HG02678 (cell line): ENCODE measurements around the gene KCNT1.
"Not testable (repeated sequence)": the region's sequence is repeated elsewhere in the genome, so short reads cannot be mapped to it uniquely, and the experiment has no call there.

ENCODE experiments used
- ATAC-seq: cut with Tn5 transposase; IDR thresholded peaks from one replicate; pipeline ENCODE4 v1.9.1; 2021; ENCODE audit warnings: mild to moderate bottlenecking, moderate library complexity; ENCODE audit not compliant: unreplicated experiment

Gene KCNT1

GRCh38 chr9:135672786-135673185 is 29.2 kb upstream of the KCNT1 start:
- ATAC-seq = not testable (repeated sequence)

GRCh38 chr9:135673941-135674340 is 28.0 kb upstream of the KCNT1 start:
- ATAC-seq = no peak

- no peak for ATAC-seq
These were observed 27.0 kb upstream of the KCNT1 start for GRCh38 chr9:135674977-135675376.

GRCh38 chr9:135676891-135677290 is 25.1 kb upstream of the KCNT1 start:
- no peak for ATAC-seq

- no peak for ATAC-seq
These were observed 24.3 kb upstream of the KCNT1 start for GRCh38 chr9:135677641-135678168.

- ATAC-seq = no peak
These were observed 23.6 kb upstream of the KCNT1 start for GRCh38 chr9:135678236-135679017.

- ATAC-seq = no peak
These were observed 21.9 kb upstream of the KCNT1 start for GRCh38 chr9:135680056-135680455.

- no peak for ATAC-seq
These were observed 20.8 kb upstream of the KCNT1 start for GRCh38 chr9:135681161-135681560.

GRCh38 chr9:135683401-135684034 is 18.5 kb upstream of the KCNT1 start:
- ATAC-seq = no peak

GRCh38 chr9:135684691-135685090 is 17.3 kb upstream of the KCNT1 start:
- no peak for ATAC-seq

- no peak for ATAC-seq
These were observed 14.8 kb upstream of the KCNT1 start for GRCh38 chr9:135687216-135687615.

- ATAC-seq = no peak
These were observed 13.0 kb upstream of the KCNT1 start for GRCh38 chr9:135689011-135689410.

- no peak for ATAC-seq
These were observed 11.0 kb upstream of the KCNT1 start for GRCh38 chr9:135690836-135691570.

GRCh38 chr9:135692410-135692809 is 9.6 kb upstream of the KCNT1 start:
- ATAC-seq = no peak

GRCh38 chr9:135693265-135693664 is 8.7 kb upstream of the KCNT1 start:
- no peak for ATAC-seq

- no peak for ATAC-seq
These were observed 8.2 kb upstream of the KCNT1 start for GRCh38 chr9:135693771-135694170.

- no peak for ATAC-seq
These were observed 7.6 kb upstream of the KCNT1 start for GRCh38 chr9:135694414-135694813.

GRCh38 chr9:135695036-135695435 is 6.9 kb upstream of the KCNT1 start:
- no peak for ATAC-seq

- ATAC-seq = no peak
These were observed 6.3 kb upstream of the KCNT1 start for GRCh38 chr9:135695642-135696041.

- ATAC-seq = no peak
These were observed 5.5 kb upstream of the KCNT1 start for GRCh38 chr9:135696446-135696845.

- no peak for ATAC-seq
These were observed 4.8 kb upstream of the KCNT1 start for GRCh38 chr9:135697226-135697625.

- ATAC-seq = no peak
These were observed 3.7 kb upstream of the KCNT1 start for GRCh38 chr9:135698236-135698635.
